HepG2 (cell line): Measurements from ENCODE around the gene RAB3B. TPM values are rescaled to one million over a fixed set of nuclear protein-coding genes. Genes with fewer than 3 reads are reported as not detected.

Experiments
- ARID4A ChIP-seq: sonication (generic); formaldehyde crosslinking; IDR thresholded peaks from 2 replicates; pipeline ENCODE4 v1.5.0; 2020; ENCODE audit warnings: mild to moderate bottlenecking, missing genetic modification reagents, borderline replicate concordance
- BCL6 ChIP-seq: IDR thresholded peaks from 2 replicates; pipeline ENCODE4 v1.6.1; 2016; ENCODE audit warnings: missing genetic modification reagents, missing compliant biosample characterization
- DMTF1 ChIP-seq: sonication (generic); formaldehyde crosslinking; IDR thresholded peaks from 2 replicates; pipeline ENCODE4 v1.4.0; 2020; ENCODE audit warnings: mild to moderate bottlenecking, missing genetic modification reagents
- HMG20B ChIP-seq: conservative IDR thresholded peaks from 2 replicates; pipeline ENCODE4 v1.6.1; 2016; ENCODE audit warnings: missing genetic modification reagents, missing compliant biosample characterization
- ISL2 ChIP-seq: sonication (generic); formaldehyde crosslinking; IDR thresholded peaks from 2 replicates; pipeline ENCODE4 v1.5.0; 2020; ENCODE audit warnings: missing genetic modification reagents
- JUN ChIP-seq: sonication (generic); formaldehyde crosslinking; IDR thresholded peaks from 2 replicates; pipeline ENCODE4 v1.4.0; 2020; ENCODE audit warnings: mild to moderate bottlenecking, missing genetic modification reagents
- LBX2 ChIP-seq: sonication (generic); formaldehyde crosslinking; IDR thresholded peaks from 2 replicates; pipeline ENCODE4 v1.5.0; 2020; ENCODE audit warnings: missing genetic modification reagents, mild to moderate bottlenecking, borderline replicate concordance
- ONECUT2 ChIP-seq: sonication (generic); formaldehyde crosslinking; IDR thresholded peaks from 2 replicates; pipeline ENCODE4 v1.4.0; 2020; ENCODE audit warnings: missing genetic modification reagents
- SMC3 ChIP-seq: IDR thresholded peaks from 2 replicates; pipeline ENCODE4 v1.6.1; 2011; ENCODE audit warnings: low read length, improper control_type of control experiment
- SOX5 ChIP-seq: IDR thresholded peaks from 2 replicates; pipeline ENCODE4 v1.6.1; 2016; ENCODE audit warnings: borderline replicate concordance
- TERF1 ChIP-seq: sonication (generic); formaldehyde crosslinking; IDR thresholded peaks from 2 replicates; pipeline ENCODE4 v1.8.0; 2022; ENCODE audit warnings: mild to moderate bottlenecking, missing genetic modification reagents, moderate library complexity
- THYN1 ChIP-seq: sonication (generic); formaldehyde crosslinking; IDR thresholded peaks from 2 replicates; pipeline ENCODE4 v1.8.1; 2023; ENCODE audit warnings: low read depth, mild to moderate bottlenecking, moderate library complexity, missing genetic modification reagents, borderline replicate concordance
- TOPORS ChIP-seq: sonication (generic); formaldehyde crosslinking; IDR thresholded peaks from 2 replicates; pipeline ENCODE4 v1.8.0; 2023; ENCODE audit warnings: mild to moderate bottlenecking, missing genetic modification reagents
- TP53 ChIP-seq: sonication (generic); formaldehyde crosslinking; conservative IDR thresholded peaks from 2 replicates; pipeline ENCODE4 v1.4.0; 2020; ENCODE audit warnings: missing genetic modification reagents
- ZBTB20 ChIP-seq: sonication (generic); formaldehyde crosslinking; IDR thresholded peaks from 2 replicates; pipeline ENCODE4 v1.8.1; 2023; ENCODE audit warnings: missing genetic modification reagents, low read depth, mild to moderate bottlenecking, borderline replicate concordance
- ZNF232 ChIP-seq: sonication (generic); formaldehyde crosslinking; IDR thresholded peaks from 2 replicates; pipeline ENCODE4 v1.4.0; 2020; ENCODE audit warnings: missing genetic modification reagents, borderline replicate concordance
- ZNF337 ChIP-seq: sonication (generic); formaldehyde crosslinking; IDR thresholded peaks from 2 replicates; pipeline ENCODE4 v1.5.1; 2020; ENCODE audit warnings: missing genetic modification reagents, low read depth, mild to moderate bottlenecking, borderline replicate concordance
- ZNF607 ChIP-seq: sonication (generic); formaldehyde crosslinking; IDR thresholded peaks from 2 replicates; pipeline ENCODE4 v1.5.1; 2020; ENCODE audit warnings: missing genetic modification reagents, mild to moderate bottlenecking, borderline replicate concordance
- ZNF800 ChIP-seq: sonication (generic); formaldehyde crosslinking; IDR thresholded peaks from 2 replicates; pipeline ENCODE4 v1.4.0; 2020; ENCODE audit warnings: missing genetic modification reagents
- polyA plus RNA-seq, 8 experiments: library from polyadenylated mRNA; depleted of rRNA in 3 of 8; stranded (reverse) in 7 of 8; unstranded in 1 of 8; fragments of >200 nt; fragmentation: Illumina TruSeq in 4 of 8; extraction: Trizol in 4 of 8; gene quantifications; 2 replicates each; pipeline versions ENCODE4 v1.2.1 to v1.2.3, GENCODE V29; 2011 to 2016; ENCODE audit warnings: low read depth in 4 of 8, missing spikeins in 1 of 8, mixed read lengths in 1 of 8; ENCODE audit not compliant: insufficient read depth in 1 of 8
- total RNA-seq, 5 experiments: library from RNA; depleted of rRNA; stranded (reverse); fragments of >200 nt; fragmentation: Illumina TruSeq; extraction: Trizol; gene quantifications; 2 replicates each; pipeline ENCODE4 v1.2.3, GENCODE V29; 2016; ENCODE audit warnings: low read depth in 1 of 5

The RAB3B gene
- total and polyA plus RNA-seq, 2 of the 13 experiments (the other 11 are each of a cell fraction or from before 2014, with no cell fraction given): 1.0 to 1.2 TPM

GRCh38 chr1:51976846-51977602 is 13.5 kb downstream of the RAB3B start (continued):
- TF ChIP-seq ZNF800 (no peak), ARID4A (CRISPR knock-in tag) (no peak), TERF1 (no peak), DMTF1 (CRISPR knock-in tag) (no peak), ZNF232 (no peak), ZNF607 (CRISPR knock-in tag) (no peak), TP53 (CRISPR knock-in tag) (no peak), TOPORS (CRISPR knock-in tag) (no peak), LBX2 (CRISPR knock-in tag) (no peak), THYN1 (CRISPR knock-in tag) (no peak), ISL2 (peak; percentile 60; the same call in 1 of the 2 replicates), JUN (CRISPR knock-in tag) (0 out of 2 replicates have a peak, but pooled peaks have one; percentile 73), BCL6 (CRISPR knock-in tag) (peak; percentile 80), HMG20B (peak; percentile 82), ZNF337 (no peak), SMC3 (no peak), ZBTB20 (CRISPR knock-in tag) (no peak), ONECUT2 (CRISPR knock-in tag) (peak; percentile 83), SOX5 (peak; percentile 93)
